ENCODE data around the gene MUC20. TPM values are rescaled to one million over a fixed set of nuclear protein-coding genes. Genes with fewer than 3 reads are reported as not detected.
A peak's percentile ranks its signal among the peaks of the same experiment; 100 is the strongest.

Gene MUC20
- total RNA-seq, 6 experiments from 2014 or later, result 1.9 to 40.7 (median 22.6) TPM

DNA sequence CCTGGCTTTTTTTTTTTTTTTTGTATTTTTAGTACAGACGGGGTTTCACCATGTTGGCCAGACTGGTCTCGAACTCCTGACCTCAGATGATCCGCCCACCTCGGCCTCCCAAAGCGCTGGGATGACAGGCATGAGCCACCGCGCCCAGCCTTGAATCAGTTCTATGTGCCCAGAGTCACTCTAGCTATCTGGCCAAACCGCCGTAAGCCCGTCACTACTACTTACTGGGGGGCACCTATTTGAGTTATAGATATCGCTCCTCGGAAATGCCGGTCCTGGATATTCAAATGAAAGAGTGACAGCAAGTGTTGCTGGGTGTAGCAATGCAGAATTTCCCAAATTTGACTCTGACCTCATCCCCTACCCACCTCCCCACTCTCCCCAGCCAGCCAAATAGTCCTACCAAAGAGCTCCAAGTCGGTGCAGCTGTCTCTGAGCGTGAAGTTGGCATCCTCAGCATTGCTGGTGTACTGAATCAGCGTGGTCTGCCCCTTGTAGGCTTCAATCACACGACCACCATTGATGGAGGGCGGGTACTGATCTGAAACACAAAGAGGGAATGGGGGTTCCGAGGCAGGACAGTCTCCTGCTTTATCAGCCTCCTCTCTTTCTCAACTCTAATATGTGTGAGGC is 38.1 kb downstream of the MUC20 start:
- peak in 1 of 3 donors; percentile 31 for DNase-seq
- Histone ChIP-seq H3K36me3 (no peaks in the 10 kb centered on the region), H3K4me1 (no peaks in the 10 kb centered on the region), H3K4me3 (no peak overlapping the region), H3K27ac (no peak overlapping the region), H3K27me3 (no peaks in the 10 kb centered on the region), H3K9me3 (no peaks in the 10 kb centered on the region)
- 68% methylated on average over 7 of the region's 19 CpGs for WGBS (ENCODE audit: insufficient coverage, low coverage, low lambda C conversion rate, missing lambda C conversion rate)
- TF ChIP-seq POLR2A (IDR thresholded peaks at IDR 0.05) (no peak), CTCF (IDR thresholded peaks at IDR 0.05) (no peak)
- intact Hi-C loops (cut with DNase I), result no loop called here
- no peak for ATAC-seq

- DNase-seq (peak in 1 of 3 donors; percentile 48), ATAC-seq (no peak)
- WGBS (ENCODE audit: insufficient coverage, low coverage, low lambda C conversion rate, missing lambda C conversion rate), result 50% methylated on average over 13 of the region's 24 CpGs
- Histone ChIP-seq H3K4me1 (no peaks in the 10 kb centered on the region), H3K9me3 (no peaks in the 10 kb centered on the region), H3K4me3 (no peak overlapping the region), H3K27ac (no peak overlapping the region), H3K27me3 (no peaks in the 10 kb centered on the region), H3K36me3 (no peaks in the 10 kb centered on the region)
- no peak for TF ChIP-seq CTCF (IDR thresholded peaks at IDR 0.05)
- no peak for TF ChIP-seq POLR2A (IDR thresholded peaks at IDR 0.05)
- intact Hi-C loops (cut with DNase I), result loop anchor here in 1 of 2 donors (10.0 kb wide), 1 partner anchor 74 kb away; no protein-coding TSS in a partner anchor
Measured at GRCh38 chr3:195760345-195761122, 39.8 kb downstream of the MUC20 start.

- ATAC-seq (no peak), DNase-seq (peak in 1 of 3 donors; percentile 35)
- H3K9me3 ChIP-seq, result no peaks in the 10 kb centered on the region
- H3K27me3 ChIP-seq, result no peaks in the 10 kb centered on the region
- no peaks in the 10 kb centered on the region for H3K4me1 ChIP-seq
- intact Hi-C loops (cut with DNase I), result loop anchor here in 1 of 2 donors (10.0 kb wide), 1 partner anchor 74 kb away; no protein-coding TSS in a partner anchor
- no peak overlapping the region for H3K4me3 ChIP-seq
- WGBS (ENCODE audit: insufficient coverage, low coverage, low lambda C conversion rate, missing lambda C conversion rate), result 27% methylated on average over 2 of the region's 10 CpGs
- no peak for TF ChIP-seq POLR2A (IDR thresholded peaks at IDR 0.05)
- TF ChIP-seq CTCF (IDR thresholded peaks at IDR 0.05), result no peak
- H3K36me3 ChIP-seq, result no peaks in the 10 kb centered on the region
- H3K27ac ChIP-seq, result no peak overlapping the region
Measured at GRCh38 chr3:195761123-195761566, 40.4 kb downstream of the MUC20 start.

- no peaks in the 10 kb centered on the region for H3K36me3 ChIP-seq
- TF ChIP-seq CTCF (IDR thresholded peaks at IDR 0.05) (no peak), POLR2A (IDR thresholded peaks at IDR 0.05) (no peak)
- H3K4me3 ChIP-seq, result no peak overlapping the region
- no peaks in the 10 kb centered on the region for H3K4me1 ChIP-seq
- no peaks in the 10 kb centered on the region for H3K9me3 ChIP-seq
- intact Hi-C loops (cut with DNase I), result loop anchor here in 1 of 2 donors (10.0 kb wide), 1 partner anchor 73 kb away; no protein-coding TSS in a partner anchor
- DNase-seq (peak in 1 of 3 donors; percentile 40), ATAC-seq (no peak)
- WGBS (ENCODE audit: insufficient coverage, low coverage, low lambda C conversion rate, missing lambda C conversion rate), result 41% methylated on average over 6 of the region's 52 CpGs
- no peak overlapping the region for H3K27ac ChIP-seq
- no peaks in the 10 kb centered on the region for H3K27me3 ChIP-seq
Measured at GRCh38 chr3:195761567-195762248, 40.9 kb downstream of the MUC20 start.

Measured in right lobe of liver (tissue), 6 donors.